CD14-positive monocyte (primary cell): ENCODE data around the gene ATOSA. TPM values are rescaled to one million over a fixed set of nuclear protein-coding genes. Genes with fewer than 3 reads are reported as not detected.

Source experiments
- DNase-seq, 3 donors: peaks; one replicate each; pipeline ENCODE4 v3.0.0-alpha.2; 2011 to 2022
- H2AFZ ChIP-seq: 2 replicates; pipeline ENCODE4 v1.6.0; 2012; ENCODE audit warnings: mild to moderate bottlenecking, low read depth, low read length, inconsistent platforms; ENCODE audit not compliant: insufficient read depth, poor library complexity, severe bottlenecking
- H3K27ac ChIP-seq, 2 donors: 1 replicate in 1 of 2; 2 replicates in 1 of 2; pipeline ENCODE4 v1.5.1; 2012 to 2013; ENCODE audit warnings: low read length in 2 of 2, control low read depth in 1 of 2, inconsistent platforms in 1 of 2, low read depth in 1 of 2, mild to moderate bottlenecking in 1 of 2
- H3K27me3 ChIP-seq, 2 donors: one replicate each; pipeline versions ENCODE4 v1.6.0 to v1.6.1; 2011 to 2013; ENCODE audit warnings: low read length in 2 of 2; ENCODE audit not compliant: control insufficient read depth in 2 of 2, insufficient read depth in 2 of 2
- H3K36me3 ChIP-seq, 2 donors: replicated peaks in 1 of 2; 1 replicate in 1 of 2; 2 replicates in 1 of 2; pipeline versions ENCODE4 v1.5.1 to v1.6.1; 2012 to 2013; ENCODE audit warnings: low read length in 2 of 2, control low read depth in 1 of 2, inconsistent platforms in 1 of 2, mild to moderate bottlenecking in 1 of 2; ENCODE audit not compliant: insufficient read depth in 2 of 2, control insufficient read depth in 1 of 2
- H3K4me1 ChIP-seq, 2 donors: 1 replicate in 1 of 2; 2 replicates in 1 of 2; pipeline versions ENCODE4 v1.5.1 to v1.6.1; 2012 to 2013; ENCODE audit warnings: low read length in 2 of 2, control low read depth in 1 of 2, inconsistent platforms in 1 of 2, mild to moderate bottlenecking in 1 of 2, moderate library complexity in 1 of 2; ENCODE audit not compliant: insufficient read depth in 2 of 2, control insufficient read depth in 1 of 2
- H3K4me2 ChIP-seq: replicated peaks from 2 replicates; pipeline ENCODE3; 2012; ENCODE audit warnings: low read length, moderate library complexity, mild to moderate bottlenecking; ENCODE audit not compliant: poor library complexity, severe bottlenecking; ENCODE audit errors: extremely low read depth
- H3K4me3 ChIP-seq, 3 experiments: fragments of 200-600 bp in 1 of 3; sonication (generic) in 1 of 3; replicated peaks in 1 of 3; 1 replicate in 2 of 3; 2 replicates in 1 of 3; pipeline ENCODE4 v1.5.1; 2011 to 2013; ENCODE audit warnings: low read length in 3 of 3, mild to moderate bottlenecking in 3 of 3, control low read depth in 2 of 3, low read depth in 2 of 3, inconsistent platforms in 1 of 3, moderate library complexity in 1 of 3
- H3K79me2 ChIP-seq: 2 replicates; pipeline ENCODE4 v1.6.0; 2012; ENCODE audit warnings: mild to moderate bottlenecking, control low read depth, inconsistent platforms, low read length, moderate library complexity; ENCODE audit not compliant: insufficient read depth
- H3K9ac ChIP-seq: 2 replicates; pipeline ENCODE4 v1.6.0; 2017; ENCODE audit warnings: low read length, mild to moderate bottlenecking; ENCODE audit not compliant: insufficient read depth, poor library complexity, severe bottlenecking
- H3K9me3 ChIP-seq, 2 donors: replicated peaks in 1 of 2; 1 replicate in 1 of 2; 2 replicates in 1 of 2; pipeline versions ENCODE4 v1.5.1 to v1.6.1; 2012 to 2013; ENCODE audit warnings: low read length in 2 of 2, control low read depth in 1 of 2; ENCODE audit not compliant: control insufficient read depth in 1 of 2, insufficient read depth in 1 of 2
- H4K20me1 ChIP-seq: 2 replicates; pipeline ENCODE4 v1.6.0; 2012; ENCODE audit warnings: mild to moderate bottlenecking, low read length, control low read depth, moderate library complexity; ENCODE audit not compliant: insufficient read depth
- H3K27ac Mint-ChIP-seq, 7 donors: one replicate each; pipeline ENCODE4 v1.8.0; 2020; ENCODE audit warnings: mild to moderate bottlenecking in 7 of 7, mixed read lengths in 7 of 7, moderate library complexity in 6 of 7, inconsistent platforms in 2 of 7
- H3K27me3 Mint-ChIP-seq, 3 donors: one replicate each; pipeline ENCODE4 v1.8.0; 2021 to 2022; ENCODE audit warnings: low read depth in 3 of 3, mild to moderate bottlenecking in 3 of 3, mixed read lengths in 3 of 3, moderate library complexity in 3 of 3, inconsistent platforms in 1 of 3
- H3K36me3 Mint-ChIP-seq, 2 donors: one replicate each; pipeline ENCODE4 v1.8.0; 2020; ENCODE audit warnings: mixed read lengths in 2 of 2, inconsistent platforms in 1 of 2, mild to moderate bottlenecking in 1 of 2
- H3K4me1 Mint-ChIP-seq: one replicate; pipeline ENCODE4 v1.8.0; 2020; ENCODE audit warnings: mild to moderate bottlenecking, mixed read lengths
- H3K4me3 Mint-ChIP-seq, 2 donors: one replicate each; pipeline ENCODE4 v1.8.0; 2020; ENCODE audit warnings: mild to moderate bottlenecking in 2 of 2, mixed read lengths in 2 of 2, moderate library complexity in 1 of 2
- H3K9me3 Mint-ChIP-seq, 7 donors: one replicate each; pipeline ENCODE4 v1.8.0; 2020 to 2022; ENCODE audit warnings: mixed read lengths in 7 of 7, mild to moderate bottlenecking in 6 of 7, moderate library complexity in 6 of 7, inconsistent platforms in 2 of 7
- WGBS: methylation state at CpG from one replicate; pipeline ENCODE4 v1.1.5; 2013; ENCODE audit warnings: missing lambda C conversion rate; ENCODE audit not compliant: insufficient coverage; 5-methylcytosine and 5-hydroxymethylcytosine counted together
- intact Hi-C, 2 donors: fragments of 100-400 bp; cut with micrococcal nuclease; formaldehyde crosslinking; loops; one replicate each; pipeline versions ENCODE4 v1.15.0 to v1.15.1; 2023
- polyA plus RNA-seq, 3 donors: library from polyadenylated mRNA; depleted of rRNA in 1 of 3; unstranded in 2 of 3; stranded (reverse) in 1 of 3; fragments of 300-500 nt in 2 of 3; fragments of >200 nt in 1 of 3; fragmentation: Illumina TruSeq in 2 of 3; gene quantifications; 1 replicate in 2 of 3; 2 replicates in 1 of 3; pipeline ENCODE4 v1.2.3, GENCODE V29; 2012 to 2021
- TF ChIP-seq, protein P1 (sequence below): fragments of 200-600 bp; IDR thresholded peaks from one replicate; pipeline ENCODE4 v1.8.0; 2022; ENCODE audit warnings: antibody characterized with exemption, mild to moderate bottlenecking

Gene ATOSA
- polyA plus RNA-seq, 3 donors = 2.1 to 15.9 (median 3.5) TPM

DNA sequence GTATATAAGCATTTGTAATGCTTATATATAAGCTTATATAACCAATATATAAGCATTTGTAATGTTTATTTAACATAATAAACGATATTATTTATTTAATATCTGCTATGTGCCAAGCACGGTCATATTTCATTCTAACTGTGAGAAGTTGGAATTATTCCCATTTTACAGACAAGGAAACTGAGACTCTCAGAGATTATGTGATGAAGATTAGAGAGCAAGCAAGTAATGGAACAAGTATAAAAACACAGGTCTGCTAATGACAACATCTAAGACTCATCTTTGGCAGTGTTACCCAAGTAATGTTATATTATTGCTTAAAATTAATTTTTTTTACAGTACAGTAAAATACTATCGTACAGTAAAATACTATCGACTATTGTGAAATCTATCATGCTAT, 4.4 kb downstream of the ATOSA start:
- intact Hi-C loops = no loop called here
- DNase-seq = no peak
- peaks cover 4% of the 10 kb centered on the region for H4K20me1 ChIP-seq
- no CpG with 5 or more reads among the region's 4 CpGs for WGBS
- peaks cover 14 to 22% of the 10 kb centered on the region in 2 donors for H3K4me1 ChIP-seq
- peaks cover 42 to 58% of the 10 kb centered on the region in 2 donors for H3K36me3 ChIP-seq
- H3K9me3 ChIP-seq = no peaks in the 10 kb centered on the region
- TF ChIP-seq, protein P1, sequence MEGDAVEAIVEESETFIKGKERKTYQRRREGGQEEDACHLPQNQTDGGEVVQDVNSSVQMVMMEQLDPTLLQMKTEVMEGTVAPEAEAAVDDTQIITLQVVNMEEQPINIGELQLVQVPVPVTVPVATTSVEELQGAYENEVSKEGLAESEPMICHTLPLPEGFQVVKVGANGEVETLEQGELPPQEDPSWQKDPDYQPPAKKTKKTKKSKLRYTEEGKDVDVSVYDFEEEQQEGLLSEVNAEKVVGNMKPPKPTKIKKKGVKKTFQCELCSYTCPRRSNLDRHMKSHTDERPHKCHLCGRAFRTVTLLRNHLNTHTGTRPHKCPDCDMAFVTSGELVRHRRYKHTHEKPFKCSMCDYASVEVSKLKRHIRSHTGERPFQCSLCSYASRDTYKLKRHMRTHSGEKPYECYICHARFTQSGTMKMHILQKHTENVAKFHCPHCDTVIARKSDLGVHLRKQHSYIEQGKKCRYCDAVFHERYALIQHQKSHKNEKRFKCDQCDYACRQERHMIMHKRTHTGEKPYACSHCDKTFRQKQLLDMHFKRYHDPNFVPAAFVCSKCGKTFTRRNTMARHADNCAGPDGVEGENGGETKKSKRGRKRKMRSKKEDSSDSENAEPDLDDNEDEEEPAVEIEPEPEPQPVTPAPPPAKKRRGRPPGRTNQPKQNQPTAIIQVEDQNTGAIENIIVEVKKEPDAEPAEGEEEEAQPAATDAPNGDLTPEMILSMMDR = no peak
- no peaks in the 10 kb centered on the region for H3K27me3 ChIP-seq
- peaks cover 41 to 48% of the 10 kb centered on the region in 2 donors for H3K36me3 Mint-ChIP-seq
- H3K9me3 Mint-ChIP-seq = no peaks in the 10 kb centered on the region
- no peak overlapping the region for H3K4me3 Mint-ChIP-seq
- H3K27ac ChIP-seq = no peak overlapping the region
- H3K4me1 Mint-ChIP-seq = peaks cover 21% of the 10 kb centered on the region
- H3K4me2 ChIP-seq = no peak overlapping the region
- peaks cover 0 to 4% (median 0%) of the 10 kb centered on the region in 3 donors for H3K27me3 Mint-ChIP-seq
- no peak overlapping the region for H3K9ac ChIP-seq
- peaks cover 7% of the 10 kb centered on the region for H3K79me2 ChIP-seq
- H2AFZ ChIP-seq = no peak overlapping the region
- H3K27ac Mint-ChIP-seq = no peak overlapping the region
- no peak overlapping the region for H3K4me3 ChIP-seq

GRCh38 chr15:52673734-52674133, 5.5 kb downstream of the ATOSA start:
- Mint-ChIP-seq H3K27ac (no peak overlapping the region), H3K27me3 (no peaks in the 10 kb centered on the region), H3K4me1 (peaks cover 19% of the 10 kb centered on the region), H3K4me3 (no peak overlapping the region), H3K9me3 (peaks cover 0 to 2% (median 0%) of the 10 kb centered on the region in 7 donors), H3K36me3 (peaks cover 46 to 59% of the 10 kb centered on the region in 2 donors)
- H3K27me3 ChIP-seq = no peaks in the 10 kb centered on the region
- no peak overlapping the region for H3K9ac ChIP-seq
- H3K36me3 ChIP-seq = peaks cover 50 to 69% of the 10 kb centered on the region in 2 donors
- peaks cover 12 to 20% of the 10 kb centered on the region in 2 donors for H3K4me1 ChIP-seq
- H3K9me3 ChIP-seq = no peaks in the 10 kb centered on the region
- H3K79me2 ChIP-seq = peaks cover 7% of the 10 kb centered on the region
- H4K20me1 ChIP-seq = peaks cover 4% of the 10 kb centered on the region
- no peak overlapping the region for H2AFZ ChIP-seq
- TF ChIP-seq, protein P1 = no peak
- no peak overlapping the region for H3K4me3 ChIP-seq
- intact Hi-C loops = no loop called here
- no peak overlapping the region for H3K4me2 ChIP-seq
- no peak for DNase-seq
- H3K27ac ChIP-seq = no peak overlapping the region
